GM18519 (cell line): Measurements from ENCODE around the gene EPS15.
"Not testable (repeated sequence)": the region's sequence is repeated elsewhere in the genome, so short reads cannot be mapped to it uniquely, and the experiment has no call there.

Source experiments
- ATAC-seq: cut with Tn5 transposase; IDR thresholded peaks from one replicate; pipeline ENCODE4 v1.9.1; 2021; ENCODE audit warnings: mild to moderate bottlenecking, moderate library complexity; ENCODE audit not compliant: unreplicated experiment, low FRiP score

Gene EPS15

GRCh38 chr1:51474832-51475620 lies 44.0 kb downstream of the EPS15 start:
- ATAC-seq: not testable (repeated sequence)

- ATAC-seq: no peak
Measured at GRCh38 chr1:51473331-51474115, 45.5 kb downstream of the EPS15 start.

DNA sequence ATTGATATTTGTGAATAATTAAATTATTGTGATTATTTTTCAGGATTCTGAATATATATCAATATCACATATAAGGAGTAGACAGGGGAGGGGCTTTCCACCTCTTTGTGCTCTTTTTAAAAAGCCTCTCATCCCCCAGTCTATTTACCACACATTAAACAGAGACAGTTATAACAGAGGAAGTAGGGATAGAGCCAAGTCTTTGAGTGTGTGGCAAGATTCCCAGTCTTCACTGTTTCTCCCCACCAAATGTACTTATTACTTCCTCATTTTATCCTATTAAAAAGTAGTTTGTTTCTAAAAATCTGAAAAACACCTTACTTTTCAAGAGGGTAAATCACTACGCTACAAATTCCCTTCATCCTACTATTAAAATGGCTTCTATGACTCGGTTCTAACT lies 46.7 kb downstream of the EPS15 start:
- no peak for ATAC-seq

DNA sequence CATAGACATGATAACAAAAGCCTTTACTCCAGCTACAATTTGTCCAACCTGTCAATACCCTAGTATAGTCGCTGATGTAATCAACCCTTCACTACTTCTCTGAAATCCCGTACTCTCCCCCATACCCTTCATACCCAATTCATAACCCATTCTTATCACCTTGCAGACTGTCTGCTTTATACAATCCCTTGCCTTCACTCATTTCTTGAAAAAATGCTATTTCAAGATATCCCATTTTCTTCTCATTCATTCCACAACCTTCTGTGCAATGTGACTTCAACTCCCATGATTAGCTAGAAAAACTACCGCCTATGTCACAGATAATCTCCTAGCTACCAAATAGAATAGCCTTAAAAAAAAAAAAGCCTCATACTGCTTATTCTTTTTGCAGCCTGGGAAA lies 49.5 kb downstream of the EPS15 start:
- ATAC-seq: no peak

DNA sequence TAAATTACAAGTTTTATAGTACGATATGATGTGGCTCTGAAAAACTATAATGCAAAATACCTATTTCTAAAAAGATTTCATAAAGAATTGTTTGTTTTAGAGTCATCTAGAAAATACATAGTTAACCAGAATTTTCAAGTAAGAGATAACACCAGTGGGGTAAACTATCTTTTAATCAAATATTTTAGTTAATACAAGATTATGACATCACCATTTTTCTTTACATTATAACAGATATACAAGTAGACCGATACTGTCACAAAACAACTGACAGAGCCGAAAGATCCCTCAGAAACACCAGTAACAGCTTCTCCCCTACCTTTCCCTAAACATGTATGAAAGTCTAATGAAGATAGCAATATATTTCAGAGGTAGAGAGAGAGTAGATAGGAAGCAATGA lies 54.2 kb downstream of the EPS15 start:
- no peak for ATAC-seq

- ATAC-seq: no peak
Measured at GRCh38 chr1:51463561-51463960, 55.5 kb downstream of the EPS15 start.

DNA sequence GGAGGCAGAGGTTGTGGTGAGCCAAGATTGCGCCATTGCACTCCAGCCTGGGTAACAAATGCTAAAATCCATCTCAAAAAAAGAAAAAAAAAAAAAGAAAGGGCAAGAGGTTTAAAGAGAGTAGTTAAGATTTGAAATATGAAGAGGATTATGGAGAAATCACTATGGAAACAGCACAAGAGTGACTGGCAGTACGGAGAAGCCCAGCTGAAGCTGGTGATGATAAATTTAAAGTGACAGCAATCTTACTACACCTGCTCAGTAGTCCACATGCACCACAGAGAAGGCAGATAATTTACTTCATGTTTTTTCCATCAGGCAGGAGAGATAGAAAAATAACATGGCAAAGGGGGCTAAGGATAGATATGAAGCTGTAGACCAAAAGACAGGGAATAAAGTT lies 56.8 kb downstream of the EPS15 start:
- ATAC-seq: not testable (repeated sequence)

DNA sequence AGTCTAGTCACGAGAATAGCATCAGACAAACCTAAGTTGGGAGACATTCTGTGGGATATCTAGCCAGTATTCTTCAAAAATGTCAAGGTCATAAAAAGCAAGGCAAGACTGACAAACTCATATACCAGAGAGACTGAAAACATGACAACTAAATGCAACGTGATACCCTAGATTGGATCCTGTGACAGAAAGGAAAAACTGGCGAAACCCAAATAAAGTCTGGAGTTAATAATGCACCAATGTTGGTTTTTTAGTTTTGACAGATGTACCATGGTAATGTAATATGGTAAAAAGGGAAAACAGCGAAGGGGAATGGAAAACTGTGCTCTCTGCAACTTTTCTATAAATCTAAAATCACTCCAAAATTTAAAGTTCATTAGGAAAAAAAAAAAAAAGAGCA lies 64.5 kb downstream of the EPS15 start:
- ATAC-seq: no peak

DNA sequence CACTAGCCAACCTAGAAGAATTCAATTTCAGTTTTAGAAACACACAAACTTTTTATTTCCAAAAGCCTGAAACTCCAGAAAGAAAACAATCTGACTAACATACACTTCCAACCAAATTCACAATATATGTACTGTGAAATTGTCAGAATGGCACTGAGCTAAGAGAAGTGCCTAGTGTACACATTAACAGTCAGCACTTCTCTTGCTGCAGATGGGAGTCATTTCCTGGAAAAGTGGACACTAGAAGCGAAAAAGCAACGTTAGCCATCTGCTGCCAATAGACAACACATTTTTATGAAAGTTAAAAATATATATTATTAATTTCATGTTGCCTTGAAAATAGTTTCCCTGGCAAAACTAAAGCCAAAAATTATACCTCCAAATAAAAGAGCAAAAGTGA lies 66.1 kb downstream of the EPS15 start:
- no peak for ATAC-seq

GRCh38 chr1:51448844-51449454 lies 70.1 kb downstream of the EPS15 start:
- ATAC-seq: not testable (repeated sequence)

DNA sequence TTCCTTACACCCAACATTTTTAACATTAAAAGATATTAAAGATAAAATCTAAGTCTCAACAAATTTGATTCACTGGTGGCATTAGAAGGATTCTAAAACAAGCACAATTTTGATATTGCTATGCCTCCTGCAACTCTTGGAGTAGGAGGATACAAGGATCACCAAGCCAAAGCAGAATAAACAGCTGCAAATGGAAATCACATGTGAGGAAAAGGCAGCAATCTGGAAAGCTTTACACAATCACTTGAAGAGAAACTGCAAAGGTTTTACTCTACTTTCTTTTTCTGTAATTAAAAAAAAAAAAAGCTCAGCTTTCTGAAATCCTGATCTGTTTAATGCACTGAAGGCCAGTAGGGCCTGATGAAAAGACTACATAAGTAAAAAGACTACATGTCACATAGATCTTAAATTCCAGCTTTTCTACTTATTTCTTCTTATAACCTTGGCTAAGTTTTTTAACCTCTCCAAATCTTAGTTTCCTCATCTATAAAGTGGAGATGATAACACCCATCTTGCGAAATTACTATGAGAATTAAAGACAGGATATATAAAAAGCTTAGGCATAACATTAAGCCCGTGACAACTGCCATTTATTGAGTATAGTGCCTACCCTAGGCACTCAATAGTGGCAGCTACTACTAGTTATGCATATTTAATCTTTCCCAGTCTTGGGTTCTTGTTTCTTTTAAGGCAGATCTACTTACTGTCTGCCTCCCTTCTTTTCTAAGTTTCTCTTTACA lies 73.5 kb downstream of the EPS15 start:
- no peak for ATAC-seq

DNA sequence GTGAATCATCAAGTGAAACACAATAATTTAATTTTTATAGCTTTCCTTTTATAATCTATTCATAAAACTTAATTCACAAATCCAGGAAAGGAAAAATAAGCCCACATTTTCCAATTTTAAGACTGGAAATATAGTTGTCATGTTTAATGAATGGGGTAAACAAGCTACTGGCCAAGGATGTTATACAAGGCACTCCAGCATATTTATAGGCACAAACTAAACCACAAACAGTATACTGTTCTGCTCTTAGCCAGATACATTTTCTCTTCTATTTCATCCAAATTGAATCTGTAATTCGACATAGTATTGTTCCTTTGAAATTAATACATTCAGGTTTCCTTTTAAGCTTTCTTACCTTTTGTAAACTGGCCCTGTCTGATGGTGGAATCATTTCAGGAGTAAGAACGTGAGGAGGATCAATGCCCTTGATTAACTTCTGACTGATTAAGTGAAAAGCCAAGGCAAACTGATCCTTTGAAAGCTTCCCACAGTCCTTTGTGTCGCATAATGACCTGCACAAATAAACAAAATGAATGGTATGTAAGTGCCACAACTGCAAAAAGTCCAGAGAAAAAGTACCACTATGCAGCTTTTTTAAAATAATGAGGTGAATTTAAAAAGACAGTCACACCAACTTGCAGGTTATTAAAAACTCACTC lies 74.4 kb downstream of the EPS15 start:
- ATAC-seq: no peak

DNA sequence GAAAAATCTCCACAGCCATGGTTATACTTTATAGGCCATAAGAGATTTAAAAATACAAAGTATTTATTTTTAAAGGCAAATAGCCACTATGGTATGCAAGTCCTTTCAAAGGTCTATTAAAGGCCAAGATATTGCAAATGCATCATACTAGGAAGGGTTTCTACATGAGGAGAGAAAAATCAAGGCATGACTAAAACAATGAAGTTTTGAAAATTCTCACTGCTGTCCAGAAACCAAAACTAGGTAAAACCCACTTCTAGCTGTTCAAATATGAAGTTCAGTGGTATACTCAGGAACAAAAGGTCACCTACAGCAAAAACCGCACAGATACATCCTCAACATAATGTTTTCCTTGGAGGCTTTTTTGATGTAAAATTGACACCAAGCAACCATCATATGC lies 75.0 kb downstream of the EPS15 start:
- ATAC-seq: no peak

- ATAC-seq: no peak
Measured at GRCh38 chr1:51443555-51443954, 75.5 kb downstream of the EPS15 start.

DNA sequence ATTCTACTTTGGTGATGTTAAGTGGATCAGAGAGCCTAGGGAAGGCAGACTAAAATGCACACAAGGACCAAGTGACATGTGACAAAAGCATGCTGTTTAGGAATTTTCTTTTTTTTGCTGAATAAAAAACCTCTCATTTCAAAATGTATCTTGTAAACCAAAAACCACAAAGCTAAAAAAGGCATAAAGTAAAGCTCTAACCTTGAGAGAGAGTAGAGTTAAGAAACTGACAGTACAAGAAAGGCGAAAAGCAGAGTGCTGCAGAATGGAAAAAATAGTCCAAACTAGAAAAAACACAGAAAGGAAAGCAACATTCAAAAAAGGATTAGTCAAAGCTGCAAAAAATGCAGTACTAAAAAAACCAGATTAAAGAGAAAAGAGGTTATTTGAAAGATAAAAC lies 76.5 kb downstream of the EPS15 start:
- no peak for ATAC-seq

DNA sequence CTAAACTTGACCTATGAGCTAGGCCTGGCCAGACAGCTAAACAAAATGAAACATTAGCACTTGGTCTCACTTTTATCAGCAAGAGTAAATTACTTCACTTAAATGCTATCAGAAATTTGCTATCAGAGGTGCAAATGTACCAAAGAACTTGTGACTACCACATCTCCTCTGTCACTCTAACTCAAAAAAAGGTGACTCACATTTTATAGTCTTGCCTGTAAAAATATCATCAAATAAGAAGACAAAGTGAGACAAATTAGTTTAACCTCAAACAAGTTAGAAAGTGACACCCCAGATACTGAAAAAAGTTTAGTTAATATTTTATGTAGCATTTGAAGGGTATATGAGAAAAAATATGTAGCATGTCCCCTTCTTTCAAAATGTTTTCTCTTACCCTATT lies 76.9 kb downstream of the EPS15 start:
- no peak for ATAC-seq

GRCh38 chr1:51439895-51440294 lies 79.2 kb downstream of the EPS15 start:
- no peak for ATAC-seq

DNA sequence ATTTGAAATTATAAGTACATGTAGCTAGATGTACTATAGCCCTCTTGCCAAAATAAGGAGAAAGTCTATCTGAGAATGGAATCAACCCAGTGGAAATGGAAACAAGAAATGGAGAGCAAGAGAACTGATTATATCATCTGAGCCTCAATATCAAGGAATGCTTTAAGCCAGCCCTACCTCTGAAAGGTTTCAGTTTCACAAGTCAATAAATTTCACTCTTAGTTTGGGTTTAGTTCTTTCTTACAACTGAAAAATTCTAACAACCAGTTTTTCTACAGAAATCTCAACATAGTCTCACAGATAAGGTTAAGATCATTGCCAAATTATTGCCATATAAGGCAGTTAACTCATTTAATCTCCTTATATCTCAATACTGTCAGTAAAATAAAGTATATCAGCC lies 80.0 kb downstream of the EPS15 start:
- no peak for ATAC-seq

DNA sequence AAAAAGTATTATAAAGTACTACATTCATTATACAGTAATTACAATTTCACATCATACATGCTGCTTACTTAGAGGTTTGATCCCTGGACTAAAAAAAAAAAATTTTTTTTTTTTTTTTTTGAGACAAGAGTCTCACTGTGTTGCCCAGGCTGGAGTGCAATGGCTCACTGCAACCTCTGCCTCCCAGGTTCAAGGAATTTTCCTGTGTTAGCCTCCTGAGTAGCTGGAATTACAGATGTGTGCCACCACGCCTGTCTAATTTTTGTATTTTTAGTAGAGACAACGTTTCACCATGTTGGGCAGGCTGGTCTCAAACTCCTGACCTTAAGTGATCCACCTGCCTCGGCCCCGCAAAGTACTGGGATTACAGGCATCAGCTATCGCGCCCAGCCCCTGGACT lies 81.7 kb downstream of the EPS15 start:
- not testable (repeated sequence) for ATAC-seq

DNA sequence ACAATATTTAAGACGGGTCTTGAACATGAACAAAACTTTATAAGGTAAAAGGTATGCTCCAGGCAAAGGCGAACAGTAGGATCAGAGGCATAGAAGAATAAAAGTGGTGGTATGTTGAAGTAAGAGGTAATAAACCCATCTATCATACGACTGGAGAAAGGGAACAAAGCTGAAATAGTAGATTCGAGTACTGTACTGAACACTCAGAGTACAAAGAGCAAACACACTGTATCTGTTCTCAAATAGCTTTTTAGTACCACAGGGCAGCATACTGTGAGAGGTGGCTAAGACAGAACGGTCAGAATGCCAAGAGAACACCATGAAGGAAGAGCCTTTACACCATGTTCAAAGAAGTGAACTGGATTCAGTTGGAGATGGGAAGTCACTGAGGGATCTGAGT lies 83.2 kb downstream of the EPS15 start:
- no peak for ATAC-seq
